Heart left ventricle (tissue), 13 donors: ENCODE data around the gene FERMT3.

ENCODE experiments used
- POLR2A ChIP-seq, 2 donors: fragments of 450-650 bp; IDR thresholded peaks; one replicate each; pipeline ENCODE4 v1.6.1; 2017; ENCODE audit warnings: antibody characterized with exemption in 2 of 2, mild to moderate bottlenecking in 2 of 2, moderate library complexity in 2 of 2
- TF ChIP-seq, protein P1 (sequence below), 12 donors: fragments of 200-600 bp; sonication (generic) in 4 of 12; IDR thresholded peaks; one replicate each; pipeline versions ENCODE4 v1.5.0 to v1.8.0; 2018 to 2022; ENCODE audit warnings: antibody characterized with exemption in 12 of 12, mild to moderate bottlenecking in 5 of 12
- donor health status: ischemic (EF 13 %, LVEDD 7.1; RV severe dilation, severe dysfunction).
- donor health status: DM: no; HTN: yes; CAD: no.
- donor health status: DM: no; HTN: no; CAD: no.
- donor health status: ischemic (EF 25% LVEDD 6.9; RV normal size, moderate dysfunction).
- donor health status: ischemic (EF 25% LVEDD 5.7; RV mildly dilated, moderate dysfunction).
- donor health status: ischemic (EF 35%, LVEDD 5.7; RV mildly dilated, moderate dysfunction).
- donor health status: nonischemic (EF 11% LVEDD 7.7; RV severe dilation, severe dysfunction).
- donor health status: DM: yes; HTN: yes; CAD: no.
- donor health status: PGD.
- donor health status: ischemic (EF 29% LVEDD 5.4; RV normal size, mild dysfunction).
- donor health status: nonischemic (EF 23%, LVEDD 6.1; RV moderate dilation, normal function).

DNA sequence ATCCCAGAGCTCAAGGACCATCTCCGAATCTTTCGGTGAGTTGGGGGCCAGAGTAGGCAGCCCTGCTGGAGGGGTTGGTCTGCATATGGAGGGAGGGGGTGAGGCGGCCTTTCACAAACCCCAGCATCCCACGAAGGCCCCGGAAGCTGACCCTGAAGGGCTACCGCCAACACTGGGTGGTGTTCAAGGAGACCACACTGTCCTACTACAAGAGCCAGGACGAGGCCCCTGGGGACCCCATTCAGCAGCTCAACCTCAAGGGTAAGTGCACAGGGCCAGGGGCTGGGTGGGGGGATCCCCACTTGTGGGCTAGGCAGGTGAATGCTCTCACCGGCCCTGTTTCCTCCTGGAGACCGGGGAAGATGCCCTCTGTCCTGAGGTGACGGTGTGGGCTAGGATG lies 13.2 kb downstream of the FERMT3 start:
- TF ChIP-seq, protein P1, sequence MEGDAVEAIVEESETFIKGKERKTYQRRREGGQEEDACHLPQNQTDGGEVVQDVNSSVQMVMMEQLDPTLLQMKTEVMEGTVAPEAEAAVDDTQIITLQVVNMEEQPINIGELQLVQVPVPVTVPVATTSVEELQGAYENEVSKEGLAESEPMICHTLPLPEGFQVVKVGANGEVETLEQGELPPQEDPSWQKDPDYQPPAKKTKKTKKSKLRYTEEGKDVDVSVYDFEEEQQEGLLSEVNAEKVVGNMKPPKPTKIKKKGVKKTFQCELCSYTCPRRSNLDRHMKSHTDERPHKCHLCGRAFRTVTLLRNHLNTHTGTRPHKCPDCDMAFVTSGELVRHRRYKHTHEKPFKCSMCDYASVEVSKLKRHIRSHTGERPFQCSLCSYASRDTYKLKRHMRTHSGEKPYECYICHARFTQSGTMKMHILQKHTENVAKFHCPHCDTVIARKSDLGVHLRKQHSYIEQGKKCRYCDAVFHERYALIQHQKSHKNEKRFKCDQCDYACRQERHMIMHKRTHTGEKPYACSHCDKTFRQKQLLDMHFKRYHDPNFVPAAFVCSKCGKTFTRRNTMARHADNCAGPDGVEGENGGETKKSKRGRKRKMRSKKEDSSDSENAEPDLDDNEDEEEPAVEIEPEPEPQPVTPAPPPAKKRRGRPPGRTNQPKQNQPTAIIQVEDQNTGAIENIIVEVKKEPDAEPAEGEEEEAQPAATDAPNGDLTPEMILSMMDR (IDR thresholded peaks at IDR 0.05): no peak
- no peak for TF ChIP-seq POLR2A (IDR thresholded peaks at IDR 0.05)
